ENCODE measurements around the gene SIPA1L3. TPM values are rescaled to one million over a fixed set of nuclear protein-coding genes. Genes with fewer than 3 reads are reported as not detected.

The SIPA1L3 gene
- total RNA-seq, 1 experiment from 2014 or later = 66.3 TPM

DNA sequence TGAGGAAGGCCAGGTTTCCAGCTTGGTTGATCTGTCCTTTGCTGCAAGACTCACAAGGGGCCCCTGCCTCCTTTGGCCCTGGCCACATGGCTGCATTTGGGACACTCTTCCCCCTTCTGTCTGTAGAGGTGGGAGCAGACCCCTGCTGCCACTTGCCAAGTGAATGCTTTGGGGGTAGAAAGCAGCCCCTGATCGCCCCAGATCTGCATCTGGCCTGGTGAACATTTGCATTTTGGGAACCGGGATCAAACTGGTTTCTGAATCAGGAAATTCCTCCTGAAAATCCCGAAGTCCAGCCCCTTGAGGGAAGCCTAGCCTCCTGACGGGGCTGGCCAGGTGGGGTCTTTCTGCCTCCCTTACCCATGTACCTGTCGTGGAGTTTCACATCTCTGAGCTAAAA is 302.1 kb downstream of the SIPA1L3 start:
- intact Hi-C loops (cut with micrococcal nuclease; ENCODE audit: unreplicated experiment) = no loop called here
- in situ Hi-C loops (cut with HindIII; ENCODE audit: low pct_unique_long_range_greater_than_20kb, low sequenced_read_pairs) = no loop called here
- Histone ChIP-seq H3K27me3 (ENCODE audit: control insufficient read depth, insufficient read depth, low read length) (no peaks in the 10 kb centered on the region), H3K36me3 (ENCODE audit: control insufficient read depth, insufficient read depth, low read length) (no peaks in the 10 kb centered on the region), H3K4me3 (ENCODE audit: low read depth in 2 of 2, low read length in 2 of 2) (no peak overlapping the region), H3K4me1 (ENCODE audit: control insufficient read depth, insufficient read depth, low read length) (peaks cover 18% of the 10 kb centered on the region), H3K9me3 (ENCODE audit: control insufficient read depth, insufficient read depth, low read depth, low read length) (no peaks in the 10 kb centered on the region), H3K27ac (ENCODE audit: low read length) (no peak overlapping the region)
- POLR2A ChIA-PET = no interaction called here
- no peak for DNase-seq (ENCODE audit: low read depth, low spot score)
- ATAC-seq = no peak
- no TSS peak for BruUV-seq (replicated peaks)
- CTCF ChIA-PET = no interaction called here
- TF ChIP-seq, protein P1, sequence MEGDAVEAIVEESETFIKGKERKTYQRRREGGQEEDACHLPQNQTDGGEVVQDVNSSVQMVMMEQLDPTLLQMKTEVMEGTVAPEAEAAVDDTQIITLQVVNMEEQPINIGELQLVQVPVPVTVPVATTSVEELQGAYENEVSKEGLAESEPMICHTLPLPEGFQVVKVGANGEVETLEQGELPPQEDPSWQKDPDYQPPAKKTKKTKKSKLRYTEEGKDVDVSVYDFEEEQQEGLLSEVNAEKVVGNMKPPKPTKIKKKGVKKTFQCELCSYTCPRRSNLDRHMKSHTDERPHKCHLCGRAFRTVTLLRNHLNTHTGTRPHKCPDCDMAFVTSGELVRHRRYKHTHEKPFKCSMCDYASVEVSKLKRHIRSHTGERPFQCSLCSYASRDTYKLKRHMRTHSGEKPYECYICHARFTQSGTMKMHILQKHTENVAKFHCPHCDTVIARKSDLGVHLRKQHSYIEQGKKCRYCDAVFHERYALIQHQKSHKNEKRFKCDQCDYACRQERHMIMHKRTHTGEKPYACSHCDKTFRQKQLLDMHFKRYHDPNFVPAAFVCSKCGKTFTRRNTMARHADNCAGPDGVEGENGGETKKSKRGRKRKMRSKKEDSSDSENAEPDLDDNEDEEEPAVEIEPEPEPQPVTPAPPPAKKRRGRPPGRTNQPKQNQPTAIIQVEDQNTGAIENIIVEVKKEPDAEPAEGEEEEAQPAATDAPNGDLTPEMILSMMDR (IDR thresholded peaks at IDR 0.05) = no peak
- TF ChIP-seq SIN3A (IDR thresholded peaks at IDR 0.05; ENCODE audit: borderline replicate concordance, insufficient read depth, low read depth, low read length) = no peak
- TF ChIP-seq, protein P2, sequence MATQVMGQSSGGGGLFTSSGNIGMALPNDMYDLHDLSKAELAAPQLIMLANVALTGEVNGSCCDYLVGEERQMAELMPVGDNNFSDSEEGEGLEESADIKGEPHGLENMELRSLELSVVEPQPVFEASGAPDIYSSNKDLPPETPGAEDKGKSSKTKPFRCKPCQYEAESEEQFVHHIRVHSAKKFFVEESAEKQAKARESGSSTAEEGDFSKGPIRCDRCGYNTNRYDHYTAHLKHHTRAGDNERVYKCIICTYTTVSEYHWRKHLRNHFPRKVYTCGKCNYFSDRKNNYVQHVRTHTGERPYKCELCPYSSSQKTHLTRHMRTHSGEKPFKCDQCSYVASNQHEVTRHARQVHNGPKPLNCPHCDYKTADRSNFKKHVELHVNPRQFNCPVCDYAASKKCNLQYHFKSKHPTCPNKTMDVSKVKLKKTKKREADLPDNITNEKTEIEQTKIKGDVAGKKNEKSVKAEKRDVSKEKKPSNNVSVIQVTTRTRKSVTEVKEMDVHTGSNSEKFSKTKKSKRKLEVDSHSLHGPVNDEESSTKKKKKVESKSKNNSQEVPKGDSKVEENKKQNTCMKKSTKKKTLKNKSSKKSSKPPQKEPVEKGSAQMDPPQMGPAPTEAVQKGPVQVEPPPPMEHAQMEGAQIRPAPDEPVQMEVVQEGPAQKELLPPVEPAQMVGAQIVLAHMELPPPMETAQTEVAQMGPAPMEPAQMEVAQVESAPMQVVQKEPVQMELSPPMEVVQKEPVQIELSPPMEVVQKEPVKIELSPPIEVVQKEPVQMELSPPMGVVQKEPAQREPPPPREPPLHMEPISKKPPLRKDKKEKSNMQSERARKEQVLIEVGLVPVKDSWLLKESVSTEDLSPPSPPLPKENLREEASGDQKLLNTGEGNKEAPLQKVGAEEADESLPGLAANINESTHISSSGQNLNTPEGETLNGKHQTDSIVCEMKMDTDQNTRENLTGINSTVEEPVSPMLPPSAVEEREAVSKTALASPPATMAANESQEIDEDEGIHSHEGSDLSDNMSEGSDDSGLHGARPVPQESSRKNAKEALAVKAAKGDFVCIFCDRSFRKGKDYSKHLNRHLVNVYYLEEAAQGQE (IDR thresholded peaks at IDR 0.05; ENCODE audit: insufficient read depth in 1 of 2, low read depth in 2 of 2, low read length in 1 of 2) = no peak
- TF ChIP-seq TCF7L2 (IDR thresholded peaks at IDR 0.05; ENCODE audit: low read depth, low read length) = no peak
- TF ChIP-seq POLR2AphosphoS5 (IDR thresholded peaks at IDR 0.05; ENCODE audit: low read depth, low read length) = no peak

DNA sequence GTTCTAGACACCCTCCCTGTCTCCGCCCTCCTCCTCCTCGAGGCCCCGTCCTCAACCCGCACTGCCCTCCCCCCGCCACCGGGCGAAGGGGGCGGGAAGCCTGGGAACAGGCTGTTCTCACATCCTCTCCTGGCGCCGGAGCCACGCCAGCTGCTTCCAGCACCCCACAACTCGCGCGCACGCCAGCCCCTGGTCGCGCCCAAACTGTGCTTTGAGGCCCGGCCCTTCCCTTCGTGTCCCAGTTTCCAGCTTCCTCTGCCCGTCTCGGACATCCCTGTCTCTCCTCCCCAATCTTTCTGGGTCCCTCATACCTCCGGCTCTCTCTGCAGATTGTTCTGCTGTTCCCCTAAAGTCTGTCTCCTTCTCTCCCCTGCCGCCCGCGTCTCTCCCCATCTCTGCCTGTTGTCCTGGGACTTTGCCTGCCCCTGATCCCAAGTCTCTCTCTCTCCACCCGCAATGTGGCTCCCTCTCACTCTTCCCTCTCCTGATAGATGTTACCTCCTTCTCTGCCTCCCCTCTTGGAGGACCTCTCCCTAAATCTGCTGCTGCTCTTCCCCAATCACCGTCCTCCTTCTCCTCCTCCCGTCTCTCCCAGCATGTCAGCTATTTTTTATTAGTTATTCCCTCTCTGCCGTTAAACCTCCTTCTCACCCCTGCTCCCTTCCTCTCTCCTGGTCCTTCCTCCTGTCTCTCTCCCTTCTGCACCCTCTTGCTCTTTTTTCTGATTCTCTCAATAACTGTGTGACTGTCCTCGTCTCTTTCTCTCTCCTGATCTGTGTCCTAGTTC is 302.9 kb downstream of the SIPA1L3 start:
- POLR2A ChIA-PET = no interaction called here
- ATAC-seq (0 out of 2 replicates have a peak, but pooled peaks have one; percentile 3), DNase-seq (ENCODE audit: low read depth, low spot score) (no peak)
- H3K27me3 ChIP-seq (ENCODE audit: control insufficient read depth, insufficient read depth, low read length) = no peaks in the 10 kb centered on the region
- TF ChIP-seq TCF7L2 (IDR thresholded peaks at IDR 0.05; ENCODE audit: low read depth, low read length) (no peak), POLR2AphosphoS5 (IDR thresholded peaks at IDR 0.05; ENCODE audit: low read depth, low read length) (no peak), SIN3A (IDR thresholded peaks at IDR 0.05; ENCODE audit: borderline replicate concordance, insufficient read depth, low read depth, low read length) (no peak)
- TF ChIP-seq, protein P2 (IDR thresholded peaks at IDR 0.05; ENCODE audit: insufficient read depth in 1 of 2, low read depth in 2 of 2, low read length in 1 of 2) = no peak
- TF ChIP-seq, protein P1 (IDR thresholded peaks at IDR 0.05) = no peak
- H3K9me3 ChIP-seq (ENCODE audit: control insufficient read depth, insufficient read depth, low read depth, low read length) = no peaks in the 10 kb centered on the region
- no peaks in the 10 kb centered on the region for H3K36me3 ChIP-seq (ENCODE audit: control insufficient read depth, insufficient read depth, low read length)
- no peak overlapping the region for H3K27ac ChIP-seq (ENCODE audit: low read length)
- H3K4me1 ChIP-seq (ENCODE audit: control insufficient read depth, insufficient read depth, low read length) = peaks cover 18% of the 10 kb centered on the region
- H3K4me3 ChIP-seq (ENCODE audit: low read depth in 2 of 2, low read length in 2 of 2) = no peak overlapping the region
- CTCF ChIA-PET = no interaction called here
- no TSS peak for BruUV-seq (replicated peaks)
- intact Hi-C loops (cut with micrococcal nuclease; ENCODE audit: unreplicated experiment) = no loop called here
- in situ Hi-C loops (cut with HindIII; ENCODE audit: low pct_unique_long_range_greater_than_20kb, low sequenced_read_pairs) = no loop called here

Measured in Panc1 (cell line).